MG63 (cell line): ENCODE data around the gene ZBTB20. TPM values are rescaled to one million over a fixed set of nuclear protein-coding genes. Genes with fewer than 3 reads are reported as not detected.

Experiments used
- DNase-seq: peaks from one replicate; pipeline ENCODE4 v3.0.0-alpha.2; 2020
- H3K27me3 ChIP-seq: fragments of 250-450 bp; sonication (Bioruptor Pico); 2 replicates; pipeline ENCODE4 v1.5.1; 2020; ENCODE audit warnings: mild to moderate bottlenecking, moderate library complexity
- H3K36me3 ChIP-seq: fragments of 250-450 bp; sonication (Bioruptor Pico); 2 replicates; pipeline ENCODE4 v1.5.1; 2020; ENCODE audit warnings: mild to moderate bottlenecking, moderate library complexity
- H3K4me3 ChIP-seq: fragments of 250-450 bp; sonication (Bioruptor Pico); 2 replicates; pipeline ENCODE4 v1.5.1; 2020; ENCODE audit warnings: mild to moderate bottlenecking, moderate library complexity
- H3K9me3 ChIP-seq: fragments of 250-450 bp; sonication (Bioruptor Pico); 2 replicates; pipeline ENCODE4 v1.5.1; 2020; ENCODE audit warnings: mild to moderate bottlenecking, moderate library complexity
- total RNA-seq: library from RNA; depleted of rRNA; stranded (reverse); fragments of >200 nt; shearing (Covaris generic); gene quantifications from 2 replicates; pipeline ENCODE4 v1.2.3, GENCODE V29; 2014; ENCODE audit warnings: low replicate concordance

Gene ZBTB20
- total RNA-seq, 1 experiment from 2014 or later, result 6.5 TPM

DNA sequence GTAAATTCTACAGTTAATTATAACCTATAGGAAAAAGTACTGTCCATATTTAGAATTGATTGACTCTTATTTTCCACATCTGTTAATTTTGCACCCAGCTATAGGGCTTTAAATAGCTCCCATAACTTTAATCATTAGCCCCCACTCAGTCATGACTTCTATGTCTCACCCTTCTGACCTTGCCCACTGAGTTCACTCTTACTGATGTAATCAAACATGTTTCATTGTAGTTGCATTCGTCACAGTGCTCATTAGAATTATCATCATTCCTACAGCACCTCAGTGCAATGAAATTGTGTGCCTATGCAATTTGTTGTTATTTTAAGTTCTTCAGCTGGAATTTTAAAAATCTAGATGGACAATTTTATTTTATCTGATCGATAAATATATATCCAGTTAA is 701.9 kb downstream of the ZBTB20 start:
- H3K4me3 ChIP-seq, result no peak overlapping the region
- no peaks in the 10 kb centered on the region for H3K36me3 ChIP-seq
- H3K9me3 ChIP-seq, result no peaks in the 10 kb centered on the region
- no peaks in the 10 kb centered on the region for H3K27me3 ChIP-seq
- no peak for DNase-seq

DNA sequence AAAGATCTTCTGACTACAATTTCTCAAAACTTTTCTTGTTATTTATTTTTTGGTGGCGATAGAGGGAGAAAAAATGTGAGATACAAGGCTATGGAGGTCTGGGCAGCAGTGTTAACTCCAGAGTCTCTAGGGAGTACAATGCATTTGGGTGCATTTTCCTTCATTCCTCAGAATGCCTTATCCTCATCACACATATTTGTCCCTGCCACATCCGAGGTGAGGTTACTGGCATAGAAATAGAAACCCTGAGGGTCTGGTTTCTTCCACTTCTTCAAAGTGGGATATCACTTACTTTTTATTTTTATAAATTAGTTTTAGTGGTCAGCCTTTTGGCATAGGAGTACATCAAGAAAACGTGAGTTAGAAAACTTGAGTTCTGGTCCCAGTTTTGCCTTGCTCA is 702.9 kb downstream of the ZBTB20 start:
- Histone ChIP-seq H3K9me3 (no peaks in the 10 kb centered on the region), H3K27me3 (no peaks in the 10 kb centered on the region), H3K36me3 (no peaks in the 10 kb centered on the region), H3K4me3 (no peak overlapping the region)
- no peak for DNase-seq

DNA sequence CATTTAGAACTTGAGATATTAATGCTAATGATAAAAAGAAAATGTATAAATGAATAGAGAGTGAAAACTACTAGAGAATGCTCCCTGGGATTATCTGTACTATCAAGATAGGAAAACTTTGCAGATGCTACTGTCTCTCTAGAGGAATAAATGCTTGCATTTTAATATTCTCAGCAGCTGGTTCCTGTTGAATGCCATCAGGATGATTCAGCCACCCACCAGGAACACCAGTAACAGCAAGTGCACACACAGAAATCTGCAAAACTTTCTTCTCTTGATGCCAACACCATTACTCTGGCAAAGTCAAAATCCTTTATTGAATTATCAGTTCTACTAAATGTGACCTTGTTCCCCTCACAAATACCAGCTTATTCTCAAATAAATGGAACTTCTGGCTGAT is 704.8 kb downstream of the ZBTB20 start:
- no peaks in the 10 kb centered on the region for H3K9me3 ChIP-seq
- no peaks in the 10 kb centered on the region for H3K27me3 ChIP-seq
- H3K4me3 ChIP-seq, result no peak overlapping the region
- DNase-seq, result peak; percentile 38
- no peaks in the 10 kb centered on the region for H3K36me3 ChIP-seq

DNA sequence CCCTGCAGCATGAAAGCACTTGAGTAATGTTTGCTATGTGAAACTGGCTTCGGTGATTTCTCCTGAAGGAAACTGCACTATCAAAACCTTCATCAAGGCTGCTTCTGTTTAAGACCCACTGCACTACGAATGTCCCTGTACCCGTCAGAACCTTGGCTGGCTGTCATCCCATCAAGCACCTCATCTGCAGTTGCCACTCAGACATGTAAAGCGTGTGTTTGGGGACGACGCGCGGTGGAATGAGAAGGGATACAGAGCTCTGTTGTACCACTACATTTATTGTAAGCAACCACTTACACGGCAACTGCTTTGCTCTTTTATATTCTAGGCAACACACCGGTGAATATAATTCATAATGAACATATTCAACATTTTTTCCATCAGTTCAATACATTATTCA is 705.7 kb downstream of the ZBTB20 start:
- no peaks in the 10 kb centered on the region for H3K27me3 ChIP-seq
- H3K9me3 ChIP-seq, result no peaks in the 10 kb centered on the region
- DNase-seq, result no peak
- H3K4me3 ChIP-seq, result no peak overlapping the region
- no peaks in the 10 kb centered on the region for H3K36me3 ChIP-seq

DNA sequence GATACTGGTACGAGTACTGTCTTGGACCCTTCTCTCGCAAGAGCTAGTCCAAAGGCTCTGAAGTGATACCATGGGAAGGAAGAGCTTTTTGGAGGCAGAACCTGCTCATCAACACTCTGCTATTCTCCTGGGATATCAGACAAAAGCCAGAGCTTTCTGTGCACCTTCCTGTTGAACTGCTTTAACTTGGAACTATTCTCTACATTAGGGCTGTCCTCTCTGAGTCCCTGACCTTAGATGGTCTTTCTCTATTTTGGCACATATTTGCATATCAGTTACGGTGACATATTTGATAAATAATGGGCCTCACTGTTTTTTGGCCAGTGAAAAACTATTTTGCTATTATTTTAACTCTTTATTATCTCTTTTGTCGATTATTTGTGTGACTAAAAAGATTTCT is 706.4 kb downstream of the ZBTB20 start:
- H3K27me3 ChIP-seq, result no peaks in the 10 kb centered on the region
- H3K4me3 ChIP-seq, result no peak overlapping the region
- H3K36me3 ChIP-seq, result no peaks in the 10 kb centered on the region
- no peaks in the 10 kb centered on the region for H3K9me3 ChIP-seq
- no peak for DNase-seq

DNA sequence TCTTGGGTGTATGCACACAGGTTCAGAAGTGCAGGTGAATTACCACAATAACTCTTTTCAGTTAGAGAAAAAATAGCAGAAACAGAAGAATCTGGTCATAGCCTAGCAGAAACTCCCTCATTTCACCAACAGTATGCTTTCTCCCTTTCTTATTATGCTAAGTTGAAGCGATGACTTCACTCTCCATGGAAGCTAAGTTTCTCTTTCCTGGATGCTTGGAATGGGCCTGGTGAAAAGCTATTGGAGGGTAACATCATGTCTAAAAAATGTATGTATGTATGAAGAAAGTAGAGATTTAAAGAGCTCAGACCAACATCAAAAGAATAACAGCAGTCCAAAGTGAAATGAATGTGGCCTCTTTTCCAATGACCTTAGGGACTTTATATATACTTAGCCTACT is 707.8 kb downstream of the ZBTB20 start:
- no peak for DNase-seq
- H3K36me3 ChIP-seq, result no peaks in the 10 kb centered on the region
- no peak overlapping the region for H3K4me3 ChIP-seq
- no peaks in the 10 kb centered on the region for H3K27me3 ChIP-seq
- H3K9me3 ChIP-seq, result no peaks in the 10 kb centered on the region

DNA sequence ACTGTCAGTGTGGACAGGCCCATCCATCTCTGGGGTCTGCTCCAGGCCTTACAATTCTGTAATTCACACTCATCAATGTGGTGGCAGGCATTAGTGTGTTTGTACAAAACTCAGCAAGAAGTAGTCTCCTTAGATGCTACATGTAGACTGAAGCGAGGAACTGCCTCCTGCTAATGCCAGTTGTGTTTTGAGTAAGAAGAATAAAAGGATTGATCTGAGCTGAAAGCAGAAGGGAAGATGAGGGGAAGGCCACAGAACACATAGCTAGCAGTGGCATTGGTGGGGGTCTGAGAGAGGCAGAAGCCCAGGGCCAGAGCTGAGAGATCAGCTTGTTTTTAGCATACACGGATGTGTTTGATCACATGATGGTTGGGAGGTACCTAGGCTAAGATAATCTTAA is 709.2 kb downstream of the ZBTB20 start:
- DNase-seq, result no peak

DNA sequence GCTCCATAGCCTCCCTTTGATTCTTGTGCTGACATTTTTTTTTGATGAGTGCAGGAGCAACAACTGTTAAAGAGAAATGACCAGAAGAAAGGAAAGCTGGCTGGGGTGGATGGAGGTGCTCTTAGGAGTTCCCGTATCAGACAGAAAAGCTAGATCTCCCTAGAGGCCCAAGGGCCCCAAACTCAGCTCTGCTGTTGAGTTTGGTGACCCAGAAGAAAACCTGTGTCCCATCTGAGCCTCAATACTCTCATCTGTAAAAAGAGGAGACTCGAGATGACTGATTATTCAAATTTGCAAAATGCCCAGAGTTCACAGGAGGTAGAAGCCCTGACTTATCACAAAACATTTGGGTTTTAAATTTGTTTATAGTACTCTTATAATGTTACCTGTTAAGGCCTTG is 710.9 kb downstream of the ZBTB20 start:
- no peak overlapping the region for H3K4me3 ChIP-seq
- no peaks in the 10 kb centered on the region for H3K27me3 ChIP-seq
- H3K9me3 ChIP-seq, result no peaks in the 10 kb centered on the region
- DNase-seq, result no peak
- no peaks in the 10 kb centered on the region for H3K36me3 ChIP-seq

More for the DNA sequence above, 709.2 kb downstream of the ZBTB20 start:
- H3K36me3 ChIP-seq, result no peaks in the 10 kb centered on the region
- H3K4me3 ChIP-seq, result no peak overlapping the region
- H3K9me3 ChIP-seq, result no peaks in the 10 kb centered on the region
- no peaks in the 10 kb centered on the region for H3K27me3 ChIP-seq

DNA sequence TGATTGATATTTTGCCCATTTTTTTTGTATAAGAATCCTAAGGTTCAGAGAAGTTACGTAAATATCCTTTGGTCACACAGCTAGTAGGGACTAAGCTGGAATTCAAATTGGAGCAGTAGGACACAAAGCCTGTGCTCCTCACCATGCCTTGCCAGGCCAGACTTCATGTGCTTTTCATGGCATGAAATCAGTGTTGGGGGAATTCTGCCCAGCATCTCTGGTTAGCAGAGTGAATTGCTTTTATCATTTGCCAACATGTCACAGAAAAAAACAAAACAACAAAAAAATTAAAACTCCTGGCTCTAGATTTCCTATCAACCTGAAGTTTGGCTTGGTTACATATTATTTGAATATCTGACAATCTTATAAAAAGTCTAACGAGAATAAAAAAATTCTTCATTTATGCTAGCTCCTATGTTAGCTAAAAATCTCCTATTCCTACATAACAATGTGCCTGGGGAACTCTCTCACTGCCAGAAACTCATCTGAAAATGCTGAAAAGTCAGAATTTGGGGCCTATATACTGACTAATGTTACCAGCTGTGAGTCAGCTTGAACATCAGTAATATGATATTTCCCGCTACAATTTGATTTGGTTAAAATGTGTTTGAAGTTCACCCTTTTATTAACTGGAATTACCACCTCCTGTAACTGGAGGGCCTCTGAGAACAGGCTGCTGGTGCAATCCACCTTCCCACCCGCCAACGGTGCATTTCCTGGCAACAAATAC is 711.5 kb downstream of the ZBTB20 start:
- Histone ChIP-seq H3K27me3 (no peaks in the 10 kb centered on the region), H3K9me3 (no peaks in the 10 kb centered on the region), H3K4me3 (no peak overlapping the region), H3K36me3 (no peaks in the 10 kb centered on the region)
- no peak for DNase-seq

DNA sequence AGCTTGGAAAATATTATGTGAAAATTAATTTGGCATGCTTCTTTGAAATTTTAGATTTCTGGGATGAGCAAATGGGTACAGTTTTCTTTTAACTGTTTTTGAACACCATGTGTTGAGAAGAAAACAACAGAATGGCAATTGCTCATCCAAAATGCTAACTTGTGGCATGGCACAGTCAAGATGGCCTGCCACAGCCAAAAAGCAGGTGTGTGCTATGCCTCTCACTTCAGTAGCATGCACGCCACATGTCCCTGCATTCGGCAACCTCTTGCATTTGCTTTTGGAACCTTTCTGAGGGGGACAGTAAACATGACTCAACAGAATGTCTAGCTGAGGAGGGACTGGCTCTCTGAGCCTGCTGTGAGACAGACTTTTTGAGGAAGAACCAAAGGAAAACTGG is 714.8 kb downstream of the ZBTB20 start:
- Histone ChIP-seq H3K27me3 (no peaks in the 10 kb centered on the region), H3K9me3 (no peaks in the 10 kb centered on the region), H3K4me3 (no peak overlapping the region), H3K36me3 (no peaks in the 10 kb centered on the region)
- DNase-seq, result no peak

DNA sequence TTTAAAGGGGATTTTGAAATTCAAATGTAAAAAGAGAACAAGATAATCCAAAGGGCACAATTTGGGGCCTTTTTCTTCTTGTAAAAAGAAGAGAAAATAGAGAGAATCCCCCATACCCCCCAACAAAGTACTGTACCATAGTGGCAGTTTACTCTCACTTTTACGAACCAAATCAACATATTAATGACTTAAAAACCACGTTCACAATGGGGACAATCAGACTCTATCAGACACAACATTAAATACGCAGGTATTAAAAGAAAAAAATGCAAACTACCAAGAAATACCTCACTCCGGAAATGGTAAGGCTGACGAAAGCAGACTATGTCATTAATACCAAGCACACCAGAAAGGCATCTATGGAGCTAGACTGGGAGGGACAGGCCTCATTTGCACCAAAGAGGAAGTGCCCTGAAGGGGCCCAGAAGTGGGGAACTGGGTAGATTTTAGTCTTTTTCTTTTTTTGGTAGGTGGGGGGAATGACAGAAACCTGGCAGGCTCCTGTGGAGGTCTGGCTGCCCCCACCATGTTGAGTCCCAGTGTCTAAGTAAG is 719.0 kb downstream of the ZBTB20 start:
- H3K27me3 ChIP-seq, result no peaks in the 10 kb centered on the region
- H3K9me3 ChIP-seq, result no peaks in the 10 kb centered on the region
- DNase-seq, result no peak
- H3K4me3 ChIP-seq, result no peak overlapping the region
- H3K36me3 ChIP-seq, result no peaks in the 10 kb centered on the region

DNA sequence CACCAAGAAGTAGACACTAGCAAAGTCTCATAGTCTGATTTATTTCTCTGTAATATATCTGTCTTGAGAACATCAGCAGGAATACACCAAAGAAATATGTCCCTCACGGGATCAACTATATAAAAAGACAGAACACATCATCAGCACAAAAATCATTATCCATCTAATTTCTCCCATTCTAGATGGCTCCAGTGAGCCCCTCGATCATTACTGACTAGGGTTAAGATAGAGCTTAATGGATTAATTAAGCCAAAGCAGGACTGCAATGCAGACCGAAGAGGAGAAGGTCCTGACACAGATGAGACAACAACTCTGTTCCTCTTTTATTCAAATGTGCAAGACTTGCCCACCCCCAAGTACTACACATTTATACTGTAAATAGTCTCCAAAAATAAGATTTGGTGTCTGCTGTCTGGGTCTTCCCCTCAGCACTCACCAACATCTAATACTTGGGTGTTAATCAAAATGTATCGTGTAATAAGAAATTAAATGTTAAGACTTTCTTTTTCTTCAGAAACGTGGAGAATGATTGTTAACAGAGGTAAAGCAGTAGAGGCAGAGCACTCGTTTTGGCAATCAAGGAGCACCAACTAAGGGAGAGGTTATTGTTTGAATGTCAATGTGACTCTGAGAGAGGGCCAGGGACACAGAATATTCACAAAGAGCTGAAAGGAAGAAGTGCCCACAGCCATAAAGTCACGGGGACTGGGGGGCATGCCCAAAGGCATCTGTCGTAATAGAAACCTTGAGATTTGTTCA is 719.6 kb downstream of the ZBTB20 start:
- DNase-seq, result no peak
- Histone ChIP-seq H3K36me3 (no peaks in the 10 kb centered on the region), H3K4me3 (no peak overlapping the region), H3K27me3 (no peaks in the 10 kb centered on the region), H3K9me3 (no peaks in the 10 kb centered on the region)

DNA sequence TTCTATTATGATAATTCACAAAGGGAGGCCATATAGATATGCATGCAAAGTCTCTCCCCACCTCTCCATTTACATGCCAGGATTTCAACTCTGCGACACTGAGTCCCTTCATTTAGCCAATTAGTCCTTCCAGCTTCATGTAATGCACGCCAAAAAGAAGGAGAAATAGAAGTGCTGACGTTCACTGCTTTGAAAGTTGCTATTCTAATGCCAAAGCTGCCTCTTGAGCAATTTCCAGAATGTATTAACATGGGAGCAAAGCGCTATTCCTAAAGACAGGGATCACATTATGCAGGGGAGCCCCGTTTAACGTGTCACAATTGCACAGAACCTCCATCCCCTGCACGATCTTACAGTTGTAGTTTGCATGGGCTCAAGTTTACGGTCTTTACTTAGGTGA is 722.8 kb downstream of the ZBTB20 start:
- Histone ChIP-seq H3K36me3 (no peaks in the 10 kb centered on the region), H3K4me3 (no peak overlapping the region), H3K9me3 (no peaks in the 10 kb centered on the region), H3K27me3 (no peaks in the 10 kb centered on the region)
- DNase-seq, result no peak

DNA sequence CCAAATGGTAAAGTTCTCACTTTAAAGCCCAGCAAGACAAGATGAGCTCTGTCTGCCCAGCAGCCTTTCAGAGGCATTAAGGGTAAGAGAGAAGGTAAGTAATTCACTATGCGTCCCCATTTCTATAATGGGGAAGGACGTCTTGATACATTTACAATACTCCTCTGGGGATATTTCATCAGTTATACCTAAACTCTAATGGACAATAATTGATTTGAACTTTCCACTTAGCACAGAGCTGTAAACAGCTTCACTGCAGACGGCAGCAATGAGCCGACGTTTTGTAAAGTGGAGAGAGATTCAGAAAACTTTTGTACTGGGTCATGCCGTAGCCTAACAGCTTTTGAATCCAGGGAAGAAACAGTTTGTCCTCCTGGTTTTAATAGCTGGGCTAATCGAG is 725.9 kb downstream of the ZBTB20 start:
- Histone ChIP-seq H3K27me3 (no peaks in the 10 kb centered on the region), H3K9me3 (no peaks in the 10 kb centered on the region), H3K36me3 (no peaks in the 10 kb centered on the region), H3K4me3 (no peak overlapping the region)
- DNase-seq, result no peak

DNA sequence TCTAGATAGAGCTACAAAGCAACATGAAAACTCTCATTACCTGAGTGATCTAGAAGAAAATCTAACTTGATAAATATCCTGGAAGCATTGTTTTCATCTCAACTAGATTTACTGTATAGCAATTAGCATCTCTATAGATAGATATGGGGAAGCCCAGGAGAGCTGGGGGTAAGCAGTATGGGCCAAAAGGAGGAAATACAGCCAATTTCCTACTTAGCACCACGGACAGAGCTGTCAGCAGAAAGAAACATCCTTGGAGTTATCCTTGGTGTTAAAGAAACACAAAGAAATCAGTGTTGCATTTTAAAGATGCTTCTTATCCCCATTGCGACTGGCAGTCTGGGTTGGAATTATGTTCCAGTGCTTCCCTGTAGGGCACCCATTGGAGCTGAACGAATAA is 727.0 kb downstream of the ZBTB20 start:
- Histone ChIP-seq H3K9me3 (no peaks in the 10 kb centered on the region), H3K36me3 (no peaks in the 10 kb centered on the region), H3K27me3 (no peaks in the 10 kb centered on the region), H3K4me3 (no peak overlapping the region)
- DNase-seq, result no peak

DNA sequence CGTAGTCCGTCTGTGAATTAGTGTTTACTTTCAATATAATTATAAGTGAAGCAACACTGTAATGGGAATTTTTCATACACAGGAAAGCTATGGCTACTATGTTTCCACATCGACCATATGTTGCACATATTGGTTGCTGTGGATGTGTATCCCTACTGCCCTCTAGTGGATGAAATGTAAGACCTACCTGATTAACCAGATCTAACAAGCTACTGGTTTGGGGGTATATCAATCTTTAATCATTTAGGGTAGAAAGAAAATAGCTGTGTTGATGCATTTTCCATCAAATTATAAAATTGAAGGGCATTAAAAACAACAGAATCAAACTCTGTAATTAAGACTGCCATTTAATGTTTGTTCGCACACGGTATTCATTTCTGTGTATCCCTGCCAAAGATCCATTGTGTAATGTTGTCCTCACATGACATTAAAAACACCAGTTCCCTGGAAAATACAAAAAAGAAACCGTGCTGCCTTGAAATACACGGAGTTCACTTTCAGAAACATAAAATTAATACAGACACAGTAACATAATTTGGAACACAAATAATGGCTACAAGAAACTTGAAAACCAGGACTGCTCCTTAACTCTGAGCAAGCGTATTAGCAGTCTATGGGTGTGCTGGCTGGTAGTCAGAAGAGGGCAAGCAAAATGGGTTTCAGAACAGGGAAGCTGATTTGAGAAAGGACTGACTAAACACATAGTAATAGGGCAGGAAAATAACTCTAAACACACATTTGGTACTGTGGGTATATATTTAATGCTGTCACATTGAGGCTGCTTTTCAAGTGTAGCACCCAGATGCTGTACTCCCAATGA is 728.2 kb downstream of the ZBTB20 start:
- DNase-seq, result no peak
- H3K27me3 ChIP-seq, result no peaks in the 10 kb centered on the region
- H3K9me3 ChIP-seq, result no peaks in the 10 kb centered on the region
- no peak overlapping the region for H3K4me3 ChIP-seq
- no peaks in the 10 kb centered on the region for H3K36me3 ChIP-seq

DNA sequence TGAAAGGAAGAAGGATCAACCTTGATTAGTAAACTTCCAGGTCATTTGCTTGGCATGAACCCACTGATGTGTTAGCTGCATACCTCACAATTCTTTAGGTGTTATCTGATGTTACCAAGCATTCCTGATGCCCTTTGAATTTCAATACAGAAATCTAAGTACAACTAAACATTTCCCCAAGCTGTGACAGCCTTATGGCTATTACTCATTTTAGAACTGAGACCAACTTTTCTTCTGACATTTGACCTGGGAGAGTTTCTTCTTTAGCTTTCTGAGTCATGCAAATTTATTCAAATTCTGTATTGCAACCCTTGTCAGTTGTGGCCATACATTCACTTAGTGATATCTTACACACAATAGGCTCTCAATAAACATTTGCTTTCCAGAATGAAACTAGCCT is 729.0 kb downstream of the ZBTB20 start:
- Histone ChIP-seq H3K9me3 (no peaks in the 10 kb centered on the region), H3K4me3 (no peak overlapping the region), H3K27me3 (no peaks in the 10 kb centered on the region), H3K36me3 (no peaks in the 10 kb centered on the region)
- DNase-seq, result no peak
